Panc1 (cell line): ENCODE measurements around the gene NR2F6.
A peak's percentile ranks its signal among the peaks of the same experiment; 100 is the strongest.

Experiments
- CTCF ChIP-seq: fragments of 450-650 bp; IDR thresholded peaks from 2 replicates; pipeline ENCODE4 v1.5.1; 2017; ENCODE audit warnings: mild to moderate bottlenecking
- POLR2AphosphoS5 ChIP-seq: IDR thresholded peaks from 2 replicates; pipeline ENCODE4 v1.6.1; 2012; ENCODE audit warnings: mild to moderate bottlenecking, low read depth, low read length, moderate library complexity
- REST ChIP-seq, 2 experiments: IDR thresholded peaks; 2 replicates each; pipeline ENCODE4 v1.6.1; 2011 to 2012; ENCODE audit warnings: low read depth in 2 of 2, control low read depth in 1 of 2, low read length in 1 of 2, mild to moderate bottlenecking in 1 of 2, moderate library complexity in 1 of 2; ENCODE audit not compliant: insufficient read depth in 1 of 2
- SIN3A ChIP-seq: IDR thresholded peaks from 2 replicates; pipeline ENCODE4 v1.6.1; 2012; ENCODE audit warnings: low read depth, mild to moderate bottlenecking, low read length, moderate library complexity, borderline replicate concordance; ENCODE audit not compliant: insufficient read depth
- TCF7L2 ChIP-seq: IDR thresholded peaks from 2 replicates; pipeline ENCODE4 v1.6.1; 2011; ENCODE audit warnings: mild to moderate bottlenecking, low read depth, low read length, inconsistent platforms

GRCh38 chr19:17220207-17220758 is 25.4 kb downstream of the NR2F6 start:
- TF ChIP-seq CTCF (no peak), TCF7L2 (no peak), REST (IDR thresholded peaks at IDR 0.05; ENCODE audit: insufficient read depth in 1 of 2, low read depth in 2 of 2, low read length in 1 of 2) (no peak), SIN3A (no peak), POLR2AphosphoS5 (peak; percentile 21; the same call in 1 of the 2 replicates)
